GM19023 (cell line): ENCODE data around the gene ZNF207.
"Not testable (repeated sequence)": the region's sequence is repeated elsewhere in the genome, so short reads cannot be mapped to it uniquely, and the experiment has no call there.

Experiments
- ATAC-seq: cut with Tn5 transposase; IDR thresholded peaks from one replicate; pipeline ENCODE4 v1.9.1; 2021; ENCODE audit warnings: mild to moderate bottlenecking, moderate library complexity; ENCODE audit not compliant: unreplicated experiment

ZNF207 gene

GRCh38 chr17:32385971-32386370 is 36.0 kb downstream of the ZNF207 start:
- no peak for ATAC-seq

- ATAC-seq = no peak
These were observed 36.9 kb downstream of the ZNF207 start for GRCh38 chr17:32386844-32387243.

GRCh38 chr17:32388128-32388527 is 38.2 kb downstream of the ZNF207 start:
- not testable (repeated sequence) for ATAC-seq

GRCh38 chr17:32388613-32389459 is 38.9 kb downstream of the ZNF207 start:
- no peak for ATAC-seq

- ATAC-seq = no peak
These were observed 43.9 kb downstream of the ZNF207 start for GRCh38 chr17:32393904-32394303.

- ATAC-seq = no peak
These were observed 46.4 kb downstream of the ZNF207 start for GRCh38 chr17:32396343-32396742.

- ATAC-seq = no peak
These were observed 49.0 kb downstream of the ZNF207 start for GRCh38 chr17:32398946-32399345.

GRCh38 chr17:32410085-32410484 is 60.1 kb downstream of the ZNF207 start:
- ATAC-seq = not testable (repeated sequence)

GRCh38 chr17:32426894-32427293 is 76.9 kb downstream of the ZNF207 start:
- no peak for ATAC-seq

GRCh38 chr17:32429598-32429997 is 79.6 kb downstream of the ZNF207 start:
- no peak for ATAC-seq
